B cell (primary cell): ENCODE results near the gene CNTN3. TPM values are rescaled to one million over a fixed set of nuclear protein-coding genes. Genes with fewer than 3 reads are reported as not detected.

ENCODE experiments used
- ATAC-seq: fragments of 200-7000 bp; cut with Tn5 transposase; one replicate; pipeline ENCODE4 v1.10.0; 2021; ENCODE audit warnings: low read depth, mild to moderate bottlenecking, moderate number of reproducible peaks, moderate library complexity
- CTCF ChIA-PET: fragments of 350-600 bp; sonication (Branson Sonifier 250); formaldehyde crosslinking; loops from one replicate; lab custom pipeline; 2021; ENCODE audit warnings: antibody characterized with exemption, inconsistent platforms; lab: Charles Lee
- POLR2A ChIA-PET: fragments of 350-600 bp; sonication (Branson Sonifier 250); formaldehyde crosslinking; loops from one replicate; lab custom pipeline; 2021; ENCODE audit warnings: antibody characterized with exemption; lab: Charles Lee
- DNase-seq: peaks from one replicate; pipeline ENCODE4 v3.0.0; 2013
- H2AFZ ChIP-seq: 2 replicates; pipeline ENCODE4 v1.6.1; 2012; ENCODE audit warnings: mild to moderate bottlenecking, low read depth, low read length; ENCODE audit not compliant: insufficient read depth, poor library complexity, severe bottlenecking
- H3K27ac ChIP-seq, 2 donors: 1 replicate in 1 of 2; 2 replicates in 1 of 2; pipeline ENCODE4 v1.5.1; 2012 to 2013; ENCODE audit warnings: low read length in 2 of 2, mild to moderate bottlenecking in 2 of 2, moderate library complexity in 1 of 2
- H3K27me3 ChIP-seq, 4 experiments: fragments of 200-600 bp in 1 of 4; sonication (generic) in 1 of 4; replicated peaks in 1 of 4; 1 replicate in 2 of 4; 2 replicates in 2 of 4; pipeline versions ENCODE4 v1.6.1 to v1.7.0; 2013 to 2016; ENCODE audit warnings: low read length in 3 of 4, mild to moderate bottlenecking in 2 of 4, mixed read lengths in 1 of 4, moderate library complexity in 1 of 4; ENCODE audit not compliant: insufficient read depth in 4 of 4, control insufficient read depth in 3 of 4; ENCODE audit errors: control extremely low read depth in 1 of 4
- H3K36me3 ChIP-seq, 2 experiments: replicated peaks in 1 of 2; 1 replicate in 1 of 2; 2 replicates in 1 of 2; pipeline versions ENCODE4 v1.6.1 to v1.7.1; 2013; ENCODE audit warnings: low read length in 1 of 2; ENCODE audit not compliant: insufficient read depth in 2 of 2, control insufficient read depth in 1 of 2; ENCODE audit errors: control extremely low read depth in 1 of 2, extremely low read depth in 1 of 2
- H3K4me1 ChIP-seq, 2 donors: fragments of 200-600 bp in 1 of 2; sonication (generic) in 1 of 2; 1 replicate in 1 of 2; 2 replicates in 1 of 2; pipeline versions ENCODE4 v1.5.1 to v1.6.1; 2013 to 2017; ENCODE audit warnings: low read length in 2 of 2; ENCODE audit not compliant: control insufficient read depth in 2 of 2, insufficient read depth in 2 of 2
- H3K4me2 ChIP-seq: replicated peaks from 2 replicates; pipeline ENCODE3; 2012; ENCODE audit warnings: mild to moderate bottlenecking, low read depth, low read length; ENCODE audit not compliant: poor library complexity, severe bottlenecking
- H3K4me3 ChIP-seq, 5 experiments: fragments of 200-600 bp in 1 of 5; sonication (generic) in 1 of 5; 1 replicate in 3 of 5; 2 replicates in 2 of 5; pipeline versions ENCODE4 v1.5.1 to v1.7.0; 2011 to 2016; ENCODE audit warnings: low read length in 4 of 5, mild to moderate bottlenecking in 4 of 5, low read depth in 2 of 5, control low read depth in 1 of 5, moderate library complexity in 1 of 5; ENCODE audit not compliant: insufficient read depth in 1 of 5; ENCODE audit errors: control extremely low read depth in 1 of 5, extremely low read depth in 1 of 5
- H3K79me2 ChIP-seq: fragments of 200-600 bp; sonication (generic); one replicate; pipeline ENCODE4 v1.6.0; 2016; ENCODE audit warnings: low read length; ENCODE audit not compliant: control insufficient read depth, insufficient read depth
- H3K9ac ChIP-seq: fragments of 200-600 bp; sonication (generic); 2 replicates; pipeline ENCODE4 v1.6.1; 2017; ENCODE audit warnings: mild to moderate bottlenecking, low read length, moderate library complexity
- H3K9me3 ChIP-seq, 3 donors: one replicate each; pipeline versions ENCODE4 v1.6.1 to v1.7.1; 2013; ENCODE audit warnings: low read length in 2 of 3; ENCODE audit not compliant: control insufficient read depth in 2 of 3, insufficient read depth in 1 of 3; ENCODE audit errors: control extremely low read depth in 1 of 3
- H4K20me1 ChIP-seq: 2 replicates; pipeline ENCODE4 v1.6.0; 2012; ENCODE audit warnings: mild to moderate bottlenecking, low read length; ENCODE audit not compliant: insufficient read depth, control insufficient read depth, poor library complexity, severe bottlenecking
- H3K27ac Mint-ChIP-seq: one replicate; pipeline ENCODE4 v1.8.0; 2021; ENCODE audit warnings: mixed read lengths
- H3K27me3 Mint-ChIP-seq: one replicate; pipeline ENCODE4 v1.8.0; 2021; ENCODE audit warnings: mixed read lengths
- H3K4me1 Mint-ChIP-seq: one replicate; pipeline ENCODE4 v1.8.0; 2021; ENCODE audit warnings: mixed read lengths
- H3K4me3 Mint-ChIP-seq: one replicate; pipeline ENCODE4 v1.8.0; 2021; ENCODE audit warnings: mixed read lengths
- H3K9me3 Mint-ChIP-seq: one replicate; pipeline ENCODE4 v1.8.0; 2022; ENCODE audit warnings: mixed read lengths; ENCODE audit not compliant: insufficient read depth
- EZH2 ChIP-seq: IDR thresholded peaks from 2 replicates; pipeline ENCODE4 v1.6.1; 2012; ENCODE audit warnings: borderline replicate concordance, low read depth, mild to moderate bottlenecking, moderate library complexity, low read length; ENCODE audit not compliant: insufficient read depth, poor library complexity, severe bottlenecking
- WGBS: methylation state at CpG from one replicate; pipeline ENCODE4 v1.1.5; 2013; ENCODE audit warnings: missing lambda C conversion rate; ENCODE audit not compliant: insufficient coverage; 5-methylcytosine and 5-hydroxymethylcytosine counted together
- intact Hi-C: fragments of 100-400 bp; cut with micrococcal nuclease; formaldehyde crosslinking; loops from one replicate; pipeline ENCODE4 v1.10.0; 2022
- polyA plus RNA-seq: library from polyadenylated mRNA; depleted of rRNA; stranded (reverse); fragments of >200 nt; gene quantifications from 2 replicates; pipeline ENCODE4 v1.2.3, GENCODE V29; 2012
- total RNA-seq, 2 donors: library from RNA; stranded (reverse); fragments of 120-200 nt in 1 of 2; gene quantifications; 1 replicate in 1 of 2; 2 replicates in 1 of 2; pipeline versions ENCODE4 v1.2.3 to v1.2.4, GENCODE V29; 2013 to 2022
- TF ChIP-seq, protein P1 (sequence below): fragments of 200-600 bp; IDR thresholded peaks from one replicate; pipeline ENCODE4 v1.8.0; 2022; ENCODE audit warnings: antibody characterized with exemption, mild to moderate bottlenecking

Gene CNTN3
- total and polyA plus RNA-seq, 2 donors (not counting 1 experiment from before 2014, with no cell fraction given) = not detected

DNA sequence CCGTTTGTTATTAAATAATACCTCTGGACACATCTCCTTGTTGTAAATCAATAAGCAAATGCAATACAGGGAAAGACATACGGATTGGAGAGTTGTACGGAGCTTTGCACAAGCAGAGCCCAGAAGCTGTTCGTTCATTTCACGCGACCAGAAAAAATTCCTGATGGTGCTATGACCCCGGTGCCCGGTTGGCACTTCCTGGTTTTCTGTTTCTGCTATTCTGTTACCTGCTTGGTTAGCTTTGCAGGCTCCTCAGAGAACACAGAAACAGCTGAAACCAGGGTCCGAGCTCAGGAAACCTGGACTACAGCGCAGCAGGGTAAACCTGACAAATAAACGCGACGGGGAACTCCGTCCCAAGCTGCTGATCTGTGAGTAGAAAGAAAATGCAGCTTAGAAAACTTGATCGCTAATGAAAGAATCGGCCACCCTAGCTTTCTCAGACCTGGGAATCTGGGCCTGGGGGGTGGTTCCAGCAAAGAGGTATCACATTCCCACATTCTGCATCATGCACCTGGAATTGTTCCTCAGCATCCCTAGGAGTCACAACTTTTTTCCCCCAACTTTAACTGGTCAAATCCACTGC, 845 bp downstream of the CNTN3 start:
- no peak for TF ChIP-seq EZH2
- TF ChIP-seq, protein P1, sequence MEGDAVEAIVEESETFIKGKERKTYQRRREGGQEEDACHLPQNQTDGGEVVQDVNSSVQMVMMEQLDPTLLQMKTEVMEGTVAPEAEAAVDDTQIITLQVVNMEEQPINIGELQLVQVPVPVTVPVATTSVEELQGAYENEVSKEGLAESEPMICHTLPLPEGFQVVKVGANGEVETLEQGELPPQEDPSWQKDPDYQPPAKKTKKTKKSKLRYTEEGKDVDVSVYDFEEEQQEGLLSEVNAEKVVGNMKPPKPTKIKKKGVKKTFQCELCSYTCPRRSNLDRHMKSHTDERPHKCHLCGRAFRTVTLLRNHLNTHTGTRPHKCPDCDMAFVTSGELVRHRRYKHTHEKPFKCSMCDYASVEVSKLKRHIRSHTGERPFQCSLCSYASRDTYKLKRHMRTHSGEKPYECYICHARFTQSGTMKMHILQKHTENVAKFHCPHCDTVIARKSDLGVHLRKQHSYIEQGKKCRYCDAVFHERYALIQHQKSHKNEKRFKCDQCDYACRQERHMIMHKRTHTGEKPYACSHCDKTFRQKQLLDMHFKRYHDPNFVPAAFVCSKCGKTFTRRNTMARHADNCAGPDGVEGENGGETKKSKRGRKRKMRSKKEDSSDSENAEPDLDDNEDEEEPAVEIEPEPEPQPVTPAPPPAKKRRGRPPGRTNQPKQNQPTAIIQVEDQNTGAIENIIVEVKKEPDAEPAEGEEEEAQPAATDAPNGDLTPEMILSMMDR = no peak
- DNase-seq = no peak
- Histone ChIP-seq H2AFZ (no peak overlapping the region), H3K27ac (no peak overlapping the region), H3K4me1 (no peaks in the 10 kb centered on the region), H3K27me3 (peaks cover 0 to 9% (median 4%) of the 10 kb centered on the region in 4 experiments), H3K4me3 (no peak overlapping the region), H3K4me2 (no peak overlapping the region), H4K20me1 (no peaks in the 10 kb centered on the region), H3K79me2 (no peaks in the 10 kb centered on the region), H3K9me3 (no peaks in the 10 kb centered on the region), H3K9ac (no peak overlapping the region), H3K36me3 (no peaks in the 10 kb centered on the region)
- H3K27ac Mint-ChIP-seq = no peak overlapping the region
- ChIA-PET CTCF (no interaction called here), POLR2A (no interaction called here)
- no peaks in the 10 kb centered on the region for H3K4me1 Mint-ChIP-seq
- no peak for ATAC-seq
- H3K4me3 Mint-ChIP-seq = no peak overlapping the region
- H3K9me3 Mint-ChIP-seq = no peaks in the 10 kb centered on the region
- H3K27me3 Mint-ChIP-seq = peaks cover 18% of the 10 kb centered on the region
- intact Hi-C loops = no loop called here
- WGBS = 20% methylated on average over 15 of the region's 16 CpGs

DNA sequence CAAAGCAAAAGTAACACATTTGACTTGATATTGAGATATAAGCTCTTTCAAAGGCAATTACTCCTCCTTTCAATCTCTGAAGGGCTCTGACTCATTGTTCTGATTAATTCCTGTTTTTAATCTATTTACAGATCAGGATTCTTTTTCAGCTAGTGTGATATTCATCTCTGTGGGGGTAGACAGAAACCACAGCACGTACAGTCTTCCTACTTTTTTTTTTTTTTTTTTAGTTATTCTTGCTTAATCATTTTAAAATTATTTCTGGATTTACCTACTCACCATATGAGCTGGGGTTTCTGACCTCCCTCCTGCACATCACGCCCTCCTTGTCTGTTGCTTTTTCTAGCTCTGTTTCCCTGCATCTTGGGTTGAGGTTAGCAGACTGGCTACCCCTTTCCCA, 1.4 kb downstream of the CNTN3 start:
- WGBS = 0% methylated on average over 1 of the region's 2 CpGs
- Histone ChIP-seq H3K36me3 (no peaks in the 10 kb centered on the region), H2AFZ (no peak overlapping the region), H3K9me3 (no peaks in the 10 kb centered on the region), H3K9ac (no peak overlapping the region), H3K79me2 (no peaks in the 10 kb centered on the region), H4K20me1 (no peaks in the 10 kb centered on the region), H3K4me1 (no peaks in the 10 kb centered on the region), H3K27me3 (peaks cover 0 to 9% (median 4%) of the 10 kb centered on the region in 4 experiments), H3K4me2 (no peak overlapping the region), H3K4me3 (no peak overlapping the region), H3K27ac (no peak overlapping the region)
- POLR2A ChIA-PET = no interaction called here
- Mint-ChIP-seq H3K27ac (no peak overlapping the region), H3K4me3 (no peak overlapping the region), H3K4me1 (no peaks in the 10 kb centered on the region), H3K9me3 (no peaks in the 10 kb centered on the region), H3K27me3 (peaks cover 18% of the 10 kb centered on the region)
- intact Hi-C loops = no loop called here
- DNase-seq (no peak), ATAC-seq (no peak)
- CTCF ChIA-PET = no interaction called here
- TF ChIP-seq EZH2 = no peak
- TF ChIP-seq, protein P1 = no peak
